Epithelial cell of umbilical artery (primary cell): Measurements from ENCODE around the gene TRAPPC3L. TPM values are rescaled to one million over a fixed set of nuclear protein-coding genes. Genes with fewer than 3 reads are reported as not detected.

Experiments
- total RNA-seq: library from RNA; depleted of rRNA; stranded (reverse); fragments of >200 nt; gene quantifications from 2 replicates; pipeline ENCODE4 v1.2.3, GENCODE V29; 2014

The TRAPPC3L gene
- total RNA-seq, result under 0.01 TPM in 1 of 2 replicates, not detected in the other

GRCh38 chr6:116545651-116546050 is at the start of gene TRAPPC3L:
TSS of gene TRAPPC3L (minus strand) at chr6:116545684. CDS start at chr6:116545514, 170 bp downstream.

DNA sequence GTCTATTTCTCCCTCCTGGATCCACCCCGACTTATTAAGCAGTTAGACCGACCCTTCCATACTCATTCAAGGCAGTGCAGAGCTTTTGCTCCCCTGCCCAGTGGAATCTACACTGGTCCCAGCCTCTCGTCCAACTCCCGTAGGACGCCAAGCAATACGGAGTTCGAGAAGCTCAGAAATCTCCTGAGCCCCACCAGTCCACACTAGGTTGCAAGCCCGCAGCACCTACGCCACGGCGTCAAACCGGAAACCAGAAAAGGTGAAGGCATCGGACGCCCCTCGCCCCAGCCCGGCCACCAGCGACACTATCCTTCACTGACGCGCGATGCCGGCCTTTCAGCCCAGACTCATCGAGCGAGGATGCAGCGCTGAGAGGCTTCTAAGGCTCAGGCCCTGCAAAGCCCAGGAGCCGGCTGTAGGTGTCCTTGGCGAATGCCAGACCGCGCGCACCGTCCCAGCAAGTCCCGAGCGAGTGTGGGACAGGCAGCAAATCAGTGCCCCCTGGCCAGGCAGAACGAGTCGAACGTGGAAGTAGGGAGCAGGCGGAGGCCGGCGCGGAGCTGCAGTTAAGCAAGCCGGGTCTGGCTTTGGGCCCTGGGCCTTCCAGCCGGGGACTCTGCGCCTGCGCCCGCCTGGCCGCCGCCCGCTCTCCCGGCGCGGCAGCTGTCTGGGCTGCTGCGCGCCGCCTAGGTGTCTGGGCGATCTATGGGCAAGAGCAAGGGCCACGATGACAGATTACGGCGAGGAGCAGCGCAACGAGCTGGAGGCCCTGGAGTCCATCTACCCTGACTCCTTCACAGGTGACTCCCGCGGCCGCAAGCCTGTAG is 25.6 kb upstream of the TRAPPC3L start, which contains the start of gene RWDD1:
RWDD1 (plus strand) TSS at position 649 of the 827 bp plus-strand sequence; CDS start at position 728, 79 bp downstream.

DNA sequence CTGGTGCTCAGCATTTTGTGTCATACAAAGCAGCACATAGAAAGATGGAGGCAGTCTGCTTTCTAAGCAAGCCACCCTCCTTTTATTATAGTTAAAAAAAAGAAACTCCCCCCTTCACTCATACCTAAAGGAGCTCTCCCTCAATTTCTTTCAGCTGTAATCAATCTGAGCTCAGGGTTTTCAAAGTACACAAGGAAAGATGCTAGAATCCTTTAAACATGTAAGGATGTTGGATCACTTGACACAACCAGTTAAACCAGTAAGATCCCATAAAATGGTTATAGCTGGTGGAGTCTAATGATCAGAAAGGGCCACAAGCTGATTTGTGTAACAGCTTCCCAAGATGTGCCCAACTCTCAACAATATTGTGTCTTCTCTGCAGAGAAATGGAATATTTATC is 8.0 kb upstream of the TRAPPC3L start, which contains the start of gene CALHM4:
CALHM4 (plus strand) TSS at position 301 of the 400 bp plus-strand sequence; CDS start at position 344, 43 bp downstream.

DNA sequence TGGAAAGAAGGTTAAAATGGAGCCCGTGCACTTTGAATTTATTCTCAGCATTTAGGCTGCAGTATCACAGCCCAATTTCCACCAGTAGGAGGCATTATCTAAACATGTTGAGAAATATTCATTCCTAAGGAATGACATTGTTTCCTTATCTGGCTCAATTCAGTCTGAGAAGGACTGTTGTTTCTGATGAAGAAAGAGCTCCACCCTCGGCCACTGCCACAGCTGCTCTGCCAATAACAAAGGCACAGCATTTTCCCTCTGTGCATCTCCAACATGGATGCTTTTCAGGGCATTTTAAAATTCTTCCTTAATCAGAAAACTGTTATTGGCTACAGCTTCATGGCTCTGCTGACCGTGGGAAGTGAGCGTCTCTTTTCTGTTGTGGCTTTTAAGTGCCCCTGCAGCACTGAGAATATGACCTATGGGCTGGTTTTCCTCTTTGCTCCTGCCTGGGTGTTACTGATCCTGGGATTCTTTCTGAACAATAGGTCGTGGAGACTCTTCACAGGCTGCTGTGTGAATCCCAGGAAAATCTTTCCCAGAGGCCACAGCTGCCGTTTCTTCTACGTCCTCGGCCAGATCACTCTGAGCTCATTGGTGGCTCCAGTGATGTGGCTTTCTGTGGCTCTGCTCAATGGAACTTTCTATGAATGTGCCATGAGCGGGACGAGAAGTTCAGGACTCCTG is 33.9 kb downstream of the TRAPPC3L start, which contains the start of gene CALHM5:
CALHM5 (plus strand) TSS at position 216 of the 687 bp plus-strand sequence; CDS start at position 274, 58 bp downstream.

DNA sequence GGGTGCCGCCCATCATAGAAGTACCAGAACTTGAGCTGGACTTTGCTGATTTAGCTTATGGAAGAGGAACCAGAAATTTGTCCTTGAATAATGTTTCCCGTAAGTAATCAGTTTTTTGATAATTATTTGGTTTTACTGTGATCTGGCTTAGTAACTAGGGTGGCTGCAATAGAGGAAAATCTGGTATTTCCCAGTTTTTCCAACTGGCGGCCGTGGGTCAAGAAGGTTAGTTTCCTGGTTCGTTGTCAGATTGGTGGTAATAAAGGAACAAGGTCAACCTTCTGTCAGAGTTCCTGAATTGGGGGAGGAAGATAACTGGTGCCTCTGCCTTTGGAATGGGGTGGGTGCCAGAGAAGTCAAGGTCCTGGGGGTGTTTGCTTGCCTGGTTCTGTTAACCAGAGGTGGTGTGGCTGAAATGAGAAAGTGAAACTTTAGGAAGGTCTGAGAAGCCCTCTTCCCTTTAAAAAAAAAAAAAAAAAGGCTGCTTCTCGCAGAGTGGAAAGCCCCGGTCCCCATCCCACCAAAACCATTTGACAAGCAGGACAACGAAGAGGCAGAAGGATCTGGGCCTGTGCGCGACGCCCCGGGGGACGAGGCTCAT is 84.1 kb downstream of the TRAPPC3L start, which contains the start of gene CALHM6:
CALHM6 (plus strand) TSS at position 45 of the 601 bp plus-strand sequence; CDS start at position 600, 555 bp downstream.

Other genes starting within 250 kb of the TRAPPC3L start
- 34.8 and 46.4 TPM in 2 replicates for gene DSE, start 174.7 kb downstream of the TRAPPC3L start, total RNA-seq
- 1.9 TPM in 1 of 2 replicates, not detected in the other for gene CALHM6, start 84.3 kb downstream of the TRAPPC3L start, total RNA-seq
- 9.1 and 11.4 TPM in 2 replicates for gene CALHM5, start 34.0 kb downstream of the TRAPPC3L start, total RNA-seq
- under 0.01 and 0.46 TPM in 2 replicates for gene CALHM4, start 8.1 kb upstream of the TRAPPC3L start, total RNA-seq
- 23.7 and 33.6 TPM in 2 replicates for gene RWDD1, start 25.8 kb upstream of the TRAPPC3L start, total RNA-seq
- under 0.01 TPM in 1 of 2 replicates, not detected in the other for gene RSPH4A, start 70.8 kb upstream of the TRAPPC3L start, total RNA-seq
- gene ZUP1, start 123.1 kb upstream of the TRAPPC3L start, total RNA-seq, result 15.3 and 19.0 TPM in 2 replicates
- gene KPNA5, start 135.5 kb upstream of the TRAPPC3L start, total RNA-seq, result 6.2 and 10.6 TPM in 2 replicates
- 0.30 TPM in 1 of 2 replicates, not detected in the other for gene FAM162B, start 220.0 kb upstream of the TRAPPC3L start, total RNA-seq